GM18499 (cell line): ENCODE data around the gene IQCF6.
"Not testable (repeated sequence)": the region's sequence is repeated elsewhere in the genome, so short reads cannot be mapped to it uniquely, and the experiment has no call there.

Experiments used
- ATAC-seq: cut with Tn5 transposase; IDR thresholded peaks from one replicate; pipeline ENCODE4 v1.9.1; 2021; ENCODE audit warnings: moderate number of reproducible peaks; ENCODE audit not compliant: insufficient read depth, unreplicated experiment

Gene IQCF6

DNA sequence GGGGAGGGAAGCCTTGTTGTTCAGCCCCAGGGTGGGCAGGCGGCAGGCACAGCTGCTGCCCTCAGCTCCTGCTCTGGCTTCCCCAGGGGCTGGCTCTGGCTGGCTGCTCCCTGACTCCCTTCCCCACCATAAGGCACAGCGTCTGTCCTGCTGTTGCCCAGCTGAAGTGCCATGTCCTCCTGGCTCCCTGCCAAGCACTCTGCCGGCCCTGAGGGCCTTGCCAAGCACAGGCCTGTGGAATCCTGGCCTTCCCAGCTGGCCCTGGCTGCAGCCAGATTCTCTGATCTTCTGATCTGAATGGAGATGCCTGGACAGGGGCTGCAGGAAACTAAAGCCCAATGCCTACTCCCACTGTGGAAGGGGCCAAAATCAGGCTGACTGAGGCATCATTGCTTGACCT is 1.1 kb downstream of the IQCF6 start:
- ATAC-seq = no peak

DNA sequence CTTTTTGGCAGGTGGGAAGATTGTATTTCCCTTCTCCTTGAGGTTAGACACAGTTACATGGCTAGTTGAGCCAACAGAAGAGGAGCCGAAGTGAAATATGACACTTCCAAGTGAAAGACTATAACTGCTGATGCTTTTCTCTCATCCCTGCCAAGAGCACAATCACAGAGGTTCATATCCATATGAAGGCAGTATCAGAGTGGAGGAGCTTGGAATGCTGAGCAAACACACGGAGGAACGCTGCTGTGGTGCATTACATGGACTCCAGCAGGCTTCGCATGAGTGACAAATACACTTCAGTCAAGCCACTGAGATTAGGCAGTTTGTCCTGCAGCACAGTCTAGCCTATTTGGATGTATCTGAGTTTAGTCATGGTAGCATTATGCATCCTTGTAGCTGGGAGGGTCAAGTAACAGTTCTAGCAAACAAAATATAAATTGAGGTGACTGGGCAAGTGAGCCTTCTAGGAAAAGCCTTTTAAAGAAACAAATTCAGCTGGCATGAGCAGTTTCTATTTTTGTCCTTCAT is 5.4 kb downstream of the IQCF6 start:
- no peak for ATAC-seq

DNA sequence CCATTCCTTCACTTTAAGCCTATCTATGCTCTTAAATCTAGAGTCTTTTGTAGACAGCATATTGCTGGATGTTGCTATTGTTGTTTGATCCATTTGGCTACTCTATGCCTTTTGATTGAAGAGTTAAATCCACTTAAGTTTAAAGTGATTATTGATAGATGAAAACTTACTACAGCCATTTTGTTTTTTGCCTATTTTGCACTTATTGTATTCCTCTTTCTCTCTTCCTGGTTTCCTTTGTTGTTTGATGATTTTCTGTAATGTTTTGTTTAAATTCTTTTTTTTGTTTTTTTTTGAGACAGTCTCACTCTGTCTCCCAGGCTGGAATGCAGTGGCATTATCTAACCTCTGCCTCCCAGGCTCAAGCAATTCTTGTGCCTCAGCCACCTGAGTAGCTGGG is 19.8 kb downstream of the IQCF6 start:
- no peak for ATAC-seq

DNA sequence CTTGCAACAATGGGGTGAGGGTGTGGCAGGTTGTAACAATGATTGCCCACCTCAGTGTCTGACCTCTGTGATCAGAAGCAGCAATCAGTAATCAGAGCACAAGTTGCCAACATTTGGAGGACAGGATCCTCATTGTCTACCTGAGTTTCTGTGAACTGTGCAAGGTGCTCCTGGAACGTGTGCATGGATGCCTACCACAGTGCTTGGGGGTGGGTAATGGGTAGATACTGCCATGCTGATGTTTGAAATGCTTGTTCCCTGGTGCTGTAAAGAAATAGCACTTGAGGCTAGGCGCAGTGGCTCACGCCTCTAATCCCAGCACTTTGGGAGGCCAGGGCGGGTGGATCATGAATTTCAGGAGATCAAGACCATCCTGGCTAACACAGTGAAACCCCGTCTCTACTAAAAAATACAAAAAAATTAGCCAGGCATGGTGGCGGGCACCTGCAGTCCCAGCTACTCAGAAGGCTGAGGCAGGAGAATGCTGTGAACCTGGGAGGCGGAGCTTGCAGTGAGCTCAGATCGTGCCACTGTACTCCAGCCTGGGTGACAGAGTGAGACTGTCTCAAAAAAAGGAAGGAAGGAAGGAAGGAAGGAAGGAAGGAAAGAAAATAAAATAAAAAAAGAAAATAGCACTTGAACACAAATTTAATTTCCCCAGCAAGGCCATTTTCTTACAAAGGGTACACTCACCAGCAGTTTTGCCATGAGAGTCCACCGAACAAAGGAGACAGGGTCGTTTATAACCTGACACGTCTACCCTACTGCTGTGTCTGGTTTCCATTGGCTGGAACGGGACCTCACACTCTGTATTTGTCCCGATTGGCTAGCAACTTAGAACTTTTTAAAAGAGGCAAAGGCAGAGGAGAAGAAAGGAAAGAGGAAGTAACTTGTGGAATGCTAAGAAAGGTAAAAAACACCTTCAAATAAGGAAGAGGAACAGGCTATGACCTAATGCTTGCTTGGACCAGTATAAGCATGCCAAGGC is 25.0 kb downstream of the IQCF6 start:
- not testable (repeated sequence) for ATAC-seq

DNA sequence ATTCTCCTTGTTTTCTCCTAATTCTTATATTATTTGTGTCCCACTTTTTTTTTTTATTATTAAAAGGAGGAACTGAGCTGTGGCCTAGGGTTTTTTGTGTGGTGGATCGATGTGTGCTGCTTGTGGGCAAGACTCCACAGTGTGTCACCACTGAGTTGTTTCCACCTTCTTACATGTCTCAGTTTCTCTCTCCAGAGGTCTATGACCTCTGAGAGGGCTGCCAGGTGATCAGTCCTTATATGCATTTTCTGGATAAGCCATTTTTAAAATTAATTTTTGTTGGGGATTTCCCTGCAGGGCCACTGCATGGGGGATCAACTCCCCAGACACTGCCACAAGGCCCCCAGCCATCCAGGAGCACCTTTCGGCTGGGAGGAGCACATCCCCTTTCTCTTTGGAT is 27.8 kb downstream of the IQCF6 start:
- ATAC-seq = no peak

DNA sequence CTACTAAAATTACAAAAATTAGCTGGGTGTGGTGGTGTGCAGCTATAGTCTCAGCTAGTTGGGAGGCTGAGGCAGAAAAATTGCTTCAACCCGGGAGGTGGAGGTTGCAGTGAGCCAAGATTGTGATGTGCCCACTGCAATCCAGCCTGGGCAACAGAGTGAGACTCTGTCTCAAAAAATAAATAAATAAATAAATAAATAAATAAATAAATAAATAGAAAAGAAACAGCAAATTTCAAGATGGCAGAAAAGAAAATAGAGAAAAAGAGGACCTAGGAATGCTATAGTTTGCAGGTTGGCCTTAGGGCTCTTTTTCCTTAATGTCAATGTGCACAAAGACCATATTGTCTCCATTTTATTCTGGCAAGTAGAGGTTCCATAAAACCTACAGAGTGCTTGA is 28.2 kb downstream of the IQCF6 start:
- ATAC-seq = no peak

DNA sequence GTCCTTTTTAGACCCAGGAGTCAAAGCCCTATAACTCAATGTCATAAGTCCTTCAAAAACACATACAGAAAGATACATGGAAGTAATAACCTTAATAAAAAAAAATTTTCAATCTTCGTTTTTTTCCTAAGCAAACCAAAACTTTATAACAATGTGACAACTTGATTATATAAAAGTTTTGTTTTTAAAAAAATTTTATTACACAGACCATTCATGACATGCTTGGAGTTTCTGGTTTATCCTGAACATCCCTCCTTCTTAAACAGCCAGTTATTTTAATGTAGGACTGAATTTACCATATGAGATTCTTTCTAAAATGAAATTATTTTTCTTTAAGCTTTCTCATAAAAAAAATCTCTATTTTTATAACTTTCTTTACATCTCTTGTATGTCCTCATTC is 30.7 kb downstream of the IQCF6 start:
- ATAC-seq = no peak

DNA sequence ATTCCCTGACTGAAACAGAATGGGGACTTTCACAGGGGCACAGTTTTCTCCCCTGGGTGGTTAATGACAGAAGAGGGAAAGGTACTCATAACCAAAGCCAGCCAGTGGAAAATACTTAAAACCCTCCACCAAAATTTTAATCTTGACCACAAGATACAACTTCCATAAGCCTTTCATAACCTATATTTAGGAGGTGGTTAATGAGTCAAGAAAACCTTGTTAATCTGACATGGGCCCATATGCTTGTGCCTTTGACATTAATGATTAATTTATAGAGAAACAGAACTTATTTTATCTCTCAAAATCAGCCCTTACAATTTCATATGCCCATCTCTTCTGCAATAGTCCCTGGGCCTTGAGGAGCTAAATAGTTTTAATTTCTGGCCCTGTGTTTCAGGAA is 31.2 kb downstream of the IQCF6 start:
- no peak for ATAC-seq

DNA sequence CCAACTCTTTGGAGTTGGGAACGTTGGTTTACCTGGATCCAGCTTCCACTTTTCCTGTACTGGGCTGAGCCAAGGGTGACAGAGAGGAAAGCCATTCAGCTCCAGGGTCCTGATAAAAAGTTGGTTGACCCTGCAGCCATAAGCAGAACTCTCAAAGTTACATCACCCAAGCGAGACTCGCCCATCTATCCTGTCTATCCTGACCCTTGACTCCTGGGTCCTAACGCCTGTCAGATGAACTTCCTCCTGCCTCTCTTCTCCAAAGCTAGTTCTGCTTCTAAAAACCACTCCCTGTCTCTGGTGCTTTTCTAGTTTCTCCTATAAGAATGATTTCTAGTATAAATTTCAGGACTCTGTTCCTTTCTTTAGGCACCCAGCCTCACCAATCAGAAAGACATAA is 36.1 kb downstream of the IQCF6 start:
- ATAC-seq = not testable (repeated sequence)

DNA sequence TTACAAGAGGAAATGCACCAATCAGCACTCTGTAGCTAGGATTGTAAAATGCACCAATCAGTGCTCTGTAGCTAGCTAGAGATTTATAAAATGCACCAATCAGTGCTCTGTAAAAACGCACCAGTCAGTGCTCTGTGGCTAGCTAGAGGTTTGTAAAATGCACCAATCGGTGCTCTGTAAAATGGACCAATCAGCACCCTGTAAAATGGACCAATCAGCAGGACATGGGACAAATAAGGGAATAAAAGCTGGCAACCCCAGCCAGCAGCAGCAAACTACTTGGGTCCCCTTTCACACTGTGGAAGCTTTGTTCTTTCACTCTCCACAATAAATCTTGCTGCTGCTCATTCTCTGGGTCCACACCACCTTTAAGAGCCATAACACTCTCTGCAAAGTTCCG is 36.7 kb downstream of the IQCF6 start:
- not testable (repeated sequence) for ATAC-seq

DNA sequence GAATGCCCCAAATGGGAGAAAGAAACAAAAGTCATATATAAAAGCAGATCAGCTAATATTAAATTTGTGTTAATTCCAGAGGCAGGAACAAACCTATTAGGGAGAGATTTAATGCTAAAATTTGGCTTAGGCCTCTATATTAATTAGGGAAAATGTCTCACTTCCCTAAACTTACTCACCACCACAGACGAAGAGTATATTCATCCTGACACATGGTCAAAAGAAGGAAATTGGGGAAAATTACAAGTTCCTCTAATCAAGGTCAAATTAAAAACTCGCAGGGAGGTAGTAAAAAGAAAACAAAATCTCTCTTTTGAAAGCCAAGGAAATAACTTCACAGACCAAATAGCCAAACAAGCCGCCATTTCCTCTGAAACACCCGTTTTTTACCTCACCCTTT is 39.9 kb downstream of the IQCF6 start:
- ATAC-seq = no peak

DNA sequence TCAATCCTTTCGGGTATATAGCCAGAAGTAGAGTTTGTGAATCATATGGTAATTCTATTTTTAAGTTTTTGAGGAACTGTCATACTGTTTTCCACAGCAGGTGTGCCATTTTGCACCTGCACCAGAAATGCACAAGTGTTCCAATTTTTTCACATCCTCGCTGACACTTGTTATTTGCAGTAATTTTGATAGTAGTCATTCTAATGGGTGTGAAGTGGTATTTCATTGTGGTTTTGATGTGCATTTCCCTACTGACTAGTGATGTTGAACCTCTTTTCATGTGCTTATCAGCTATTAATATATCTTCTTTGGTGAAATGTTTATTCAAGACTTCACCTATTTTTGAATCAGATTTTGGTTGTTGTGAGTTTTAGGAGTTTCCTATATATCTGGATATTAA is 43.1 kb downstream of the IQCF6 start:
- ATAC-seq = no peak

DNA sequence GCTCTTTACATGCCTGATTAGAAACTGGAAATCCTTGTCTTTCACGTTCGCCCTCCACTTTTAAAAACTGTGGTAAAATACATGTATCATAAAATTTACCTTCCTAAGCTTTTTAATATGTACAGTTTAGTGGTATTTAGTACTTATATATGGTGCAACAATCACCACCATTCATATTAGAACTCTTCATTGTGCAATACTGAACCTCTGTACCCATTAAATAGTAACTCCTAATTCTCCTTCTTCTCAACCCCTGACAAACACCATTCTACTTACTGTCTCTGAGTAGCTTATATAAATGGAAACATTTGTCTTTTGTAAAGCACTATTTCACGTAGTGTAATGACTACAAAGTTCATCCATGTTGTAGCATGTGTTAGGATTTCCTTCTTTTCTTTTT is 44.0 kb downstream of the IQCF6 start:
- ATAC-seq = no peak

DNA sequence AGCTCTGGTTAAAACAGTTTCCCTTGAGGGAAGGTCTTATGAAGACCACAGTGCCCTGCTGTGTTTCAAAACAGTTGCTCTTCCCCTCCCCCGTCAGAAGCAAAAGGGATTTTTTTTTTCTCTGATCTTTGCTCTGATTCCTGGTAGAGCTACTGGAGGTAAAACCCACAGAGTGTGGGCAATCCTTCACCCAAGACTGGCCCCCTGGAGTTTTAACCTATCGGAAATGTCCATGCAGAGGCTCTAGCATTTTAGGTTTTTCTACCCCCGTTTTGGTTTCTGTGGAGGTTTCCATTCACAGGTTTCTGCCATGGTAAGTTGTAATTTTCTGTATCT is 44.5 kb downstream of the IQCF6 start:
- ATAC-seq = no peak

DNA sequence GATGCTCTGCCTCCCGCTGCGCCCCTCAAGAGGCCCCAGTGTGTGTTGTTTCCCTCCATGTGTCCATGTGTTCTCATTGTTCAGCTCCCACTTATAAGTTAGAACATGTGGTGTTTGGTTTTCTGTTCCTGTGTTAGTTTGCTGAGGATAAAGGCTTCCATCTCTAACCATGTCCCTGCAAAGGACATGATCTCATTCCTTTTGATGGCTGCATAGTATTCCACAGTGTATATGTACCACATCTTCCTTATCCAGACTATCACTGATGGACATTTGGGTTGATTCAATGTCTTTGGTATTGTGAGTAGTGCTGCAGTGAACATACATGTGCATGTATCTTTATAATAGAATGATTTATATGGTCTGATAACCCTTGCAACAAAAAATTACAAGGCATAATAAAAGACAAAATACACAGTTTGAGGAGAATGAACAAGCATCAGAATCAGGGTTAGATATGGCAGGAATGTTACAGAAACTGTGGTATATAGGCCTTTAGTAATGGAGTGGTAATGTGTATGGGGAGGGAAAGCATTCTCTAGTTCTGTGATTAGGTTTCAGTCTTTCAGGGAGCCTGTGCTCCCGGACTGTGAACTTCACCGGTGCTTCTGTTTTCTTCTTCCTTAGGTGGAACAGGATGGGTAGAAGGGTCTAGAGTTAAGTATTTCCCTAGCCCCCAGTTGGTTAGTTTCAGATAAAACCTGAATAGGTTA is 45.0 kb downstream of the IQCF6 start:
- ATAC-seq = no peak

DNA sequence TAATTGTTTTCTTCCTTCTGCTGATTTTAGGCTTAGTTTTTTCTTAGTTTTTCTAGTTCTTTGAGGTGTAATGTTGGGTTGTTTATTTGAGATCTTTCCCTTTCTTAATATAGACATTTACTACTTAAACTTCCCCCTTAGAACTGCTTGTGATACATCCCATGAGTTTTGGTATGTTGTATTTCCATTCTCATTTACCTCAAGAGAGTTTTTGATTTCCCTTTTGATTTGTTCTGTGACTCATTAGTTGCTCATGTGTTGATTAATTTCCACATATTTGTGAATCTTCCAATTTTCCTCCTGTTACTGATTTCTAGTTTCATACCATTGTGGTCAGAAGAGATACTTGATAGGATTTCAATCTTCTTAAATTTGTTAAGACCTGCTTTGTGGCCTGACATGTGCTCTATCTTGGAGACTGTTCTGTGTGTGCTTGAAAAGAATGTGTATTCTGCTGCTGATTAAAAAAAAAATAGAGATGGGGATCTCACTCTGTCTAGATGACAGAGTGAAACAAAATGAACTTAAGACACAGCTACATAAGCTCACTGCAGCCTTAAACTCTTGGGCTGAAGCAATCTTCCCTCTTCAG is 49.9 kb downstream of the IQCF6 start:
- no peak for ATAC-seq
